Measurements from ENCODE around the gene KLF3.

GRCh38 chr4:38738940-38739803 is 75.2 kb downstream of the KLF3 start:
- TF ChIP-seq CTCF (IDR thresholded peaks at IDR 0.05; ENCODE audit: insufficient read depth, low read depth, low read length) (no peak), EZH2 (IDR thresholded peaks at IDR 0.05; ENCODE audit: insufficient read depth, low read length) (no peak)

Measured in astrocyte (in vitro differentiated cells and primary cell).